HG02571 (cell line): ENCODE results near the gene YPEL5.

ENCODE experiments used
- ATAC-seq: cut with Tn5 transposase; IDR thresholded peaks from one replicate; pipeline ENCODE4 v1.9.1; 2021; ENCODE audit warnings: mild to moderate bottlenecking, moderate library complexity; ENCODE audit not compliant: unreplicated experiment

YPEL5 gene

GRCh38 chr2:30201990-30202389 lies 55.2 kb downstream of the YPEL5 start:
- ATAC-seq = no peak

- no peak for ATAC-seq
Observed at GRCh38 chr2:30203156-30203555, 56.3 kb downstream of the YPEL5 start.

GRCh38 chr2:30204281-30204680 lies 57.5 kb downstream of the YPEL5 start:
- ATAC-seq = no peak

- ATAC-seq = no peak
Observed at GRCh38 chr2:30205456-30205855, 58.6 kb downstream of the YPEL5 start.

- no peak for ATAC-seq
Observed at GRCh38 chr2:30206461-30207430, 59.9 kb downstream of the YPEL5 start.

- ATAC-seq = no peak
Observed at GRCh38 chr2:30208453-30208852, 61.6 kb downstream of the YPEL5 start.

- no peak for ATAC-seq
Observed at GRCh38 chr2:30209227-30209626, 62.4 kb downstream of the YPEL5 start.
